Left ventricle myocardium superior (tissue), 1 donor: ENCODE data around the gene KCNJ16. TPM values are rescaled to one million over a fixed set of nuclear protein-coding genes. Genes with fewer than 3 reads are reported as not detected.

Source experiments
- ATAC-seq: fragments of 200-7000 bp; cut with Tn5 transposase; one replicate; pipeline ENCODE4 v1.9.1; 2020; ENCODE audit warnings: mild to moderate bottlenecking, moderate library complexity
- DNase-seq: peaks from one replicate; pipeline ENCODE4 v3.0.0-alpha.2; 2020
- intact Hi-C: fragments of 100-400 bp; cut with micrococcal nuclease; formaldehyde crosslinking; loops from one replicate; pipeline ENCODE4 v1.11.0; 2022
- total RNA-seq: library from RNA; stranded (reverse); fragmentation: NEBNext Ultra II Directional; extraction: Animal tissue kit (Norgen Biotek cat#: 25700); gene quantifications from one replicate; pipeline ENCODE4 v1.2.1, GENCODE V29; 2021
- donor health status: DM: no; HTN: yes; CAD: no; lungs with severe emphysema.

Gene KCNJ16
- total RNA-seq, 1 donor from 2014 or later = not detected

GRCh38 chr17:70091696-70092095, 16.7 kb downstream of the KCNJ16 start:
- intact Hi-C loops = no loop called here
- no peak for ATAC-seq
- no peak for DNase-seq

DNA sequence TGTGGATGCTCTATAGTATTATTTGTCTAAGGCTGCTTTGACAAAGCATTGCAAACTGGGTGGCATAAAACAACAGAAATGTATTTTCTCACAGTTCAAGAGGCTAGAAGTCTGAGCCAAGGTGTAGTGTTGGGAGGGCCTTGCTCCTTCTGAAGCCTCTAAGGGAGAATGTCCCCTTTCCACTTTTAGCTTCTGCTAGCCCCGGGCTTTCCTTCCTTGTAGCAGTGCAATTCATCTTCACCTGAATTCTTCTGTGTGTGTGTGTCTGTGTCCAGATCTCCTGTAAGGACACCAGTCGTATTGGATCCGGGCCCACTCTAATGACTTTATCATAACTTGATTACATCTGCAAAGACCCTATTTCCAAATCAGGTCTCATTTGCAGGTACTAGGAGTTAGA, 18.1 kb downstream of the KCNJ16 start:
- ATAC-seq (no peak), DNase-seq (no peak)
- intact Hi-C loops = no loop called here

- ATAC-seq = no peak
- intact Hi-C loops = no loop called here
- DNase-seq = no peak
Measured at GRCh38 chr17:70095455-70095854, 20.4 kb downstream of the KCNJ16 start.

DNA sequence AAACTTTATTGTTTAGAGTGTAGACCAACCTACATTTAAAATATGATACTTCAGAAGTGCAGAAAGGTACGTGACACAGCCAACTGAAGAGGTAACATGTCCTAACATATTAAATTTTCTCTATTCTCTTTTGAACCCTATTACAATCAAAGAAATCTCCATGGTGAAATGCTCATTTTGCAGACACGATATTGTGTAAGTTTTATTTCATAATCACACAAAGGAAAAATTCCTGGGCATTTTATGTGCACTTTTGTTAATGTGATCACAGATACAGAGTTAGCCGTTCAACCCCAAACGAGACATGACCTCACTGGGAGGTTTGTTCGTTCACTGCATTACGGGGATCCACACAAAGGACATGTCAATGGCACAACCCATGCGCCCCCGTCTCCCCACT, 21.8 kb downstream of the KCNJ16 start:
- ATAC-seq = no peak
- intact Hi-C loops = no loop called here

DNA sequence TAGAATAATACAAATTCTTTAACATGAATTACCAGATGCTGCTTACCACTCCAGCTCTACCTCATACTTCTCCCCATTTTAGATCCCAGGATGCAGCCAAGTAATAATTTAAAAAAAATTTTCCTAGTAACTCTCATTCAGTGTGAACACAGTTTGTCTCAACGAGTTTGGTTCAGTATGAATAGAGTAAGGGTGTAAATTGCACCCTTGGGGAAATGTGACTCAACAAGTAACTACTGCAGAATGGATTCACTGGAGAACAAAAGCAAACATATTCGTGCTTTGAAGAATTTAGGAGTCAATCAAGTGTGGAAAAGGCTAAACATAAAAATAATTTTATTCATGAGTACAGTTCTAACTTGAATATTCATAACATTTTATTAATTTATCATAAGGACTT, 23.0 kb downstream of the KCNJ16 start:
- DNase-seq = no peak
- ATAC-seq = no peak
- intact Hi-C loops = no loop called here

More for the DNA sequence above, 21.8 kb downstream of the KCNJ16 start:
- no peak for DNase-seq

- ATAC-seq = peak; percentile 32
- DNase-seq = no peak
- intact Hi-C loops = no loop called here
Measured at GRCh38 chr17:70099294-70099693, 24.3 kb downstream of the KCNJ16 start.

DNA sequence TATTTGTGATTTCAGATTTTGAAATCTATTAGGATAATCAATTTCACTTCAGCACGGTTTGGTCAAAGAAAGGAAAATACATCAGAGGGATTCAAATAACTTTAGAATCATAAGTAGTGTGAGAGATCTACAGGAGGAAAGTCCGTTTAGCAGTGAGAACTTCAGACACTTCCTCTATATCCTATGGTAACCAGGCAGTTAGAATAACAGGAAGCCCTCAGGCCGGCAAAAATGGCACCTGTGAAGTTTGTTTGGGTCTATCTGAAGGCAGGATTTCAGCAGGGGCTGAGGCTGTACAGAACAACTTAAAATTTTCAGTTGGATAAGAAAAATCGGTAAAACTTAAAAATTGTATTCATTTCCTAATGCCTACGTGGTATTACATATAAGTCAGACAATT, 24.9 kb downstream of the KCNJ16 start:
- intact Hi-C loops = no loop called here
- ATAC-seq = no peak
- DNase-seq = no peak

- intact Hi-C loops = no loop called here
- DNase-seq (no peak), ATAC-seq (no peak)
Measured at GRCh38 chr17:70100983-70101382, 26.0 kb downstream of the KCNJ16 start.

GRCh38 chr17:70102531-70102930, 27.5 kb downstream of the KCNJ16 start:
- intact Hi-C loops = no loop called here
- DNase-seq (no peak), ATAC-seq (no peak)

- intact Hi-C loops = no loop called here
- ATAC-seq (no peak), DNase-seq (no peak)
Measured at GRCh38 chr17:70104791-70105523, 29.9 kb downstream of the KCNJ16 start.

- intact Hi-C loops = no loop called here
- no peak for DNase-seq
- no peak for ATAC-seq
Measured at GRCh38 chr17:70105641-70106040, 30.6 kb downstream of the KCNJ16 start.

DNA sequence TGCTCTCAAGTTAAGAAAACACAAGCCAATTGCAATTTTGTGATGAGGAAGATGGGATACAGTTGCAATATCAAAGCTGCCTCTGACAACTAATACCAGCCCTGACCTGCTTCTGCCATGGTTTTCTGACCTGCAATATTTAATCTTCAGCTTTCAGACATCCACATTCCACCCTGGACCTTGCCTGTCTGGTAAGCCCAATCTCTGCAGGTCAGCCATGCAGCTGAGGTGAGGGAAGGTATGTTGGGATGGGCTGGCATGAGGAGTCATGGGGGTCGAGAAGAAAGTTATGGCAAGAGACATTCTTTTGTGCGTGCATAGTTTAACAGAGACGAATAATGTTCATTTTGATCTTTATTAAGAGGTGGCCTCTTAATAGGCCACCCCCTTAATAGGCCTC, 31.5 kb downstream of the KCNJ16 start:
- no peak for ATAC-seq
- intact Hi-C loops = no loop called here
- DNase-seq = no peak

- no peak for ATAC-seq
- no peak for DNase-seq
- intact Hi-C loops = no loop called here
Measured at GRCh38 chr17:70107441-70107840, 32.4 kb downstream of the KCNJ16 start.

DNA sequence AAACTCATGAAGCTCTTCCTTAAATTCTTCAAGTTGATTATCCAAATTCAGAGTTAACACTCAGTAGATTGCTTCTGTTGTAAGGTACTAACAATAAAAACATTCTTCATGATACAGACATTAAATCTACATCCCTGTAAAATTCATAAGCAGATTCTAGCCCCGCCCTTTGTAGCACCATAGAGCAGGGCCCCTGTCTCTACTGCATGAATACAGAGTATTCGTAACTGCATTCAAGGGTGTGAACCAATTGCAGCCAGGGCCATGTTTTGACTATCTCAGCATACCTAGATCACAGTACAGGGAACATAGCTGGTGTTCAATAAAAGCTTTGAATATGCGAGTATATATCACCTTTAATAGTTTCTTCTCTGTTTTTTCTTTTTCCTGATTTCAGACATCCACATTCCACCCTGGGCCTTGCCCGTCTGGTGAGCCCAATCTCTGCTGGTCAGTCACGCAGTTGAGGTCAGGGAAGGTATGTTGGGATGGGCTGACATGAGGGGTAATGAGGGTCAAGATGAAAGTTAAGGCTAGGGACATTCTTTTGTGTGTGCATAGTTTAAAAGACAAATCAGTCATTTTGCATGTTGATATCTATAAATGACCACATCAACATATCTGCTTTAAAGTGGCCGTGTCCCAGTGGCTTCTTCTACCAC, 33.0 kb downstream of the KCNJ16 start:
- DNase-seq (no peak), ATAC-seq (no peak)
- intact Hi-C loops = no loop called here

DNA sequence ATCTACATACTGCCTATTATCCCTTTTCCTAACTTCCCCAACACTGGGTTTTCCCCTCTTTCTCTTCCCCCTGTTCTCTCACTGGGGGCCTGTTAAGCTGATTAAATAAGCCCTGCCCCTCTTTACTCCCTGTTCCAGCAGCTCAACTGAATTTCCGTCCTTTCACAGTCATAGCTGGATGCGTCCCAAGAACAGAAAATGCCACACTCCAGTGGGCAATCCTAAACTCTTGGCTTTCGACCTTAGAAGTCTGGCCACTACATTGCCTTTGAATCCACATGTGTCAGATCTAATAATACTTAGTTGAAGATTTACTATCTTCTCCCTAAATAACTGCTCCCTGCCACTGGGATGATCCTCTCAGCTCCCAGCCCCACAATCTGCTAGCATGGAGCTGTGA, 34.5 kb downstream of the KCNJ16 start:
- DNase-seq = no peak
- ATAC-seq = peak; percentile 49
- intact Hi-C loops = no loop called here

DNA sequence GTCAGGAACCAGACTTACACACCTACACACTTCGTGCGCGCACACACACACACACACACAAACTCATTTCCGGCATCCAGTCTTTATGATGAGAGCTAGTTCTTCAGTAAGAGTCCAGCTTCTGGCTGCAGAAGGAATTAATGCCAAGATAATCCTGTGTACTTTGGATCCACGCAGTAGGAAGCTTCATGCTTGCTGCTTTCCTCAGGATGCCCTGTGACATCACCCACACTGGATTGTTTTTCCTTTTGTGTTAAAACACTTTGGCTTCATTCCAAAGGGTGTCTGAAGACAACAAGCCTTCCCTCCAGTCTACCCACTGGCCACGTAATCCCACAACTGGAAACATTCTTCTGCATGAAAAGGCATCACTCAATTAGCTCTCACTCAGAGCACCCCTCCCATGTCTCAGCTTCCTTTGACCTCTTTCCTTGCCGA, 35.4 kb downstream of the KCNJ16 start:
- intact Hi-C loops = no loop called here
- ATAC-seq (peak; percentile 46), DNase-seq (no peak)

DNA sequence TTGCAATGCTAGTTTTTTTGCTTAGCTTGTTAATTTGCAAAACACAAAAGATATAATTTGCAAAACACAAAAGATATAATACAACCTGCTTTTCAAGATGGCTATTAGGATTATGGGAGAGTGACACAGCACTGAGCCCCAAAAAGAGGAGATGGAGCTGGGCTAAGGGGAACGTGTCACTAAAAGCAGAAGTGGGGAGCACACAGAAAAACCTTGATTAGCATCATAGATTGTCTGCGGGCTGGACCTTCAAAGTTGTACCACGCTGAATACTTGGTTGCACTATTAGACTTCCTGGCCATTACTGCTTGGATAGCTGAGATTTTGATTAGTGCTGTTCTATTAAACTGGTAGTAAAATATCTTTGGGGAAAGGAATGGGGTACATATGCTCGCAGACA, 36.2 kb downstream of the KCNJ16 start:
- DNase-seq = no peak
- ATAC-seq = no peak
- intact Hi-C loops = no loop called here

DNA sequence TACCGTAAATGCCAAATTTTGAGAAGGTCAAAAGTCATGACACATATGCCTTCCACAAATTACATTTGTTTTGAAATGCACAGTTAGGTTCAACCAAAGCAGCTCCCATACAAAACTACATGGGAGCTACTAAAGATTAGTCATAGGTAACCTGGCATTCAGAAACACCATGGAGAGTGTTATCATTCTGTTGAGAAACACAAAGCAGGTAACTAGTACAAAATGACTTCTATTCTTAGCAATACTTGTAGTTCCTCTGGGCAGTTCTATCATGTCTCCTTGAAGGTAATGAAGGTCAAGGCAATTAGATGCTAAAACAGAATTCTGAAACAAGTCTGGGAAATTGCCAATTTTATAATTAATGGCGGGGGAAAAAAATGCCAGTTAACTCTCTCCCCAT, 39.4 kb downstream of the KCNJ16 start:
- ATAC-seq = peak; percentile 75
- DNase-seq = no peak
- intact Hi-C loops = no loop called here

- DNase-seq = no peak
- no peak for ATAC-seq
- intact Hi-C loops = no loop called here
Measured at GRCh38 chr17:70115126-70115525, 40.1 kb downstream of the KCNJ16 start.

GRCh38 chr17:70116919-70117318, 41.9 kb downstream of the KCNJ16 start:
- DNase-seq = no peak
- ATAC-seq = no peak
- intact Hi-C loops = no loop called here

GRCh38 chr17:70119545-70119944, 44.5 kb downstream of the KCNJ16 start:
- ATAC-seq (no peak), DNase-seq (no peak)
- intact Hi-C loops = no loop called here
